ENCODE results near the gene NALCN. TPM values are rescaled to one million over a fixed set of nuclear protein-coding genes. Genes with fewer than 3 reads are reported as not detected.

NALCN gene
- total and polyA plus RNA-seq, 4 donors, result 0.11 to 0.64 (median 0.37) TPM

DNA sequence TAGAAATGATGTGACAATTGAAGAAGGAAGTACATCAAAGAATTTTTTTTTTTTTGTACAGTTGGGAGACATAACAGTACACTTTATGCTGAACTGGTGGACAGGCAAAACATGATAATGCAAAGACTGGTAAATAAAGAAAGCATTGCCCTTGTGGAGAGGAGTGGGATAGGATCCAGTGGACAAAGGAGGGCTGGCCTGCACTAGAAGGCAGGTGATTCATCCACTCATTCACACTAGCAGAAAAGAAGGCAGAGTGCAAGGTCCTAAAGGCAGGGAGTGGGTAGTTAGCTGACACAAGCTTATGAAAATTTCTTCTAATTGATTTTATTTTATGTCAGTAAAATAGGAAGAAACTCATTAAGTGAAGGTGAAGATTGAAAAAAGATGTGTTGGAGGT is 17.6 kb upstream of the NALCN start:
- Histone ChIP-seq H3K9me3 (ENCODE audit: control insufficient read depth in 4 of 4, insufficient read depth in 3 of 4, low read length in 3 of 4) (no peaks in the 10 kb centered on the region), H3K27me3 (ENCODE audit: control insufficient read depth in 3 of 3, insufficient read depth in 3 of 3, low read length in 2 of 3) (no peaks in the 10 kb centered on the region), H3K4me1 (ENCODE audit: control insufficient read depth in 5 of 5, insufficient read depth in 5 of 5, low read length in 5 of 5) (no peaks in the 10 kb centered on the region), H3K9ac (ENCODE audit: insufficient read depth in 1 of 2, low read length in 2 of 2) (no peak overlapping the region), H3K4me3 (no peak overlapping the region), H3K27ac (ENCODE audit: low read depth in 1 of 2, low read length in 1 of 2) (no peak overlapping the region), H3K36me3 (ENCODE audit: control insufficient read depth in 4 of 4, insufficient read depth in 4 of 4, low read length in 4 of 4) (no peaks in the 10 kb centered on the region)
- TF ChIP-seq, protein P1, sequence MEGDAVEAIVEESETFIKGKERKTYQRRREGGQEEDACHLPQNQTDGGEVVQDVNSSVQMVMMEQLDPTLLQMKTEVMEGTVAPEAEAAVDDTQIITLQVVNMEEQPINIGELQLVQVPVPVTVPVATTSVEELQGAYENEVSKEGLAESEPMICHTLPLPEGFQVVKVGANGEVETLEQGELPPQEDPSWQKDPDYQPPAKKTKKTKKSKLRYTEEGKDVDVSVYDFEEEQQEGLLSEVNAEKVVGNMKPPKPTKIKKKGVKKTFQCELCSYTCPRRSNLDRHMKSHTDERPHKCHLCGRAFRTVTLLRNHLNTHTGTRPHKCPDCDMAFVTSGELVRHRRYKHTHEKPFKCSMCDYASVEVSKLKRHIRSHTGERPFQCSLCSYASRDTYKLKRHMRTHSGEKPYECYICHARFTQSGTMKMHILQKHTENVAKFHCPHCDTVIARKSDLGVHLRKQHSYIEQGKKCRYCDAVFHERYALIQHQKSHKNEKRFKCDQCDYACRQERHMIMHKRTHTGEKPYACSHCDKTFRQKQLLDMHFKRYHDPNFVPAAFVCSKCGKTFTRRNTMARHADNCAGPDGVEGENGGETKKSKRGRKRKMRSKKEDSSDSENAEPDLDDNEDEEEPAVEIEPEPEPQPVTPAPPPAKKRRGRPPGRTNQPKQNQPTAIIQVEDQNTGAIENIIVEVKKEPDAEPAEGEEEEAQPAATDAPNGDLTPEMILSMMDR (IDR thresholded peaks at IDR 0.05; ENCODE audit: control extremely low read depth, extremely low read depth), result no peak
- ATAC-seq (ENCODE audit: insufficient read depth, low FRiP score) (no peak), DNase-seq (no peak)

DNA sequence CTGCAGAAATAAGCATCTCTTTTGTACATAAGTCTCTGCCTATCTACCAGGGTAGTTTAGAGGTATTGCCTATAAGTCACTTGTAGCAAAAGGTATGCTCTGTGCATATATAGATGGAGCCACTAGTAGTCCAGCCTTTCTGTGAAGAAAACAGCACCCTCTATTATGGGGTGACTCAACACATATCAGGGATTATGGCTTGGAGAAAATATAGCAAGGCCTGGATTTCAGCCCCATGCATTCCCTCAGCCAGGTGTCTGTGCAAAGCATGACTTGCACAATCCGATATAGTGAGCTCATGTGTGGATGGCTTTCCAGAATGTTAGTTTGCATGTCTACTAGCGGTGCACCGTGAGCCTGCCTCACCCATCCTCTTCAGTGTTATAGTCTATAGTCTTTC is 13.4 kb upstream of the NALCN start:
- Histone ChIP-seq H3K9ac (ENCODE audit: insufficient read depth in 1 of 2, low read length in 2 of 2) (no peak overlapping the region), H3K27ac (ENCODE audit: low read depth in 1 of 2, low read length in 1 of 2) (no peak overlapping the region), H3K9me3 (ENCODE audit: control insufficient read depth in 4 of 4, insufficient read depth in 3 of 4, low read length in 3 of 4) (no peaks in the 10 kb centered on the region), H3K27me3 (ENCODE audit: control insufficient read depth in 3 of 3, insufficient read depth in 3 of 3, low read length in 2 of 3) (no peaks in the 10 kb centered on the region), H3K4me3 (no peak overlapping the region), H3K4me1 (ENCODE audit: control insufficient read depth in 5 of 5, insufficient read depth in 5 of 5, low read length in 5 of 5) (no peaks in the 10 kb centered on the region), H3K36me3 (ENCODE audit: control insufficient read depth in 4 of 4, insufficient read depth in 4 of 4, low read length in 4 of 4) (no peaks in the 10 kb centered on the region)
- TF ChIP-seq, protein P1 (IDR thresholded peaks at IDR 0.05; ENCODE audit: control extremely low read depth, extremely low read depth), result no peak
- no peak for ATAC-seq (ENCODE audit: insufficient read depth, low FRiP score)
- no peak for DNase-seq
- 88 to 92% methylated on average over 3 of the region's 3 CpGs for WGBS, 2 donors

DNA sequence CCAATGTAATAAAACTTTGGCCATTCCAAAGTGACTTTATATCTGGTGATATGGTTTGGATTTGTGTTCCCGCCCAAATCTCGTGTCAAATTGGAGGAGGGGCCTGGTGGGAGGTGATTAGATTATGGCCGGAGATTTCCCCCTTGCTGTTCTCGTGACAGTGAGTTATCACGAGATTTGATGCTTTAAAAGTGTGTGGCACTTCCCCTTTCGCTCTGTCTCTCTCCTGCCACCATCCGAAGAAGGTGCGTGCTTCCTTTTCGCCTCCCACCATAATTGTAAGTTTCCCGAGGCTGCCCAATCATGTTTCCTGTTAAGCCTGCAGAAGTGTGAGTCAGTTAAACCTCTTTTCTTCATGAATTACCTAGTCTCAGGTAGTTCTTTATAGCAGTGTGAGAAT is 9.3 kb upstream of the NALCN start:
- Histone ChIP-seq H3K4me1 (ENCODE audit: control insufficient read depth in 5 of 5, insufficient read depth in 5 of 5, low read length in 5 of 5) (no peaks in the 10 kb centered on the region), H3K27ac (ENCODE audit: low read depth in 1 of 2, low read length in 1 of 2) (no peak overlapping the region), H3K9ac (ENCODE audit: insufficient read depth in 1 of 2, low read length in 2 of 2) (no peak overlapping the region), H3K36me3 (ENCODE audit: control insufficient read depth in 4 of 4, insufficient read depth in 4 of 4, low read length in 4 of 4) (no peaks in the 10 kb centered on the region), H3K9me3 (ENCODE audit: control insufficient read depth in 4 of 4, insufficient read depth in 3 of 4, low read length in 3 of 4) (no peaks in the 10 kb centered on the region), H3K4me3 (no peak overlapping the region), H3K27me3 (ENCODE audit: control insufficient read depth in 3 of 3, insufficient read depth in 3 of 3, low read length in 2 of 3) (no peaks in the 10 kb centered on the region)
- DNase-seq (no peak), ATAC-seq (ENCODE audit: insufficient read depth, low FRiP score) (no peak)
- TF ChIP-seq, protein P1 (IDR thresholded peaks at IDR 0.05; ENCODE audit: control extremely low read depth, extremely low read depth), result no peak
- 65 to 79% methylated on average over 10 of the region's 10 CpGs for WGBS, 2 donors

DNA sequence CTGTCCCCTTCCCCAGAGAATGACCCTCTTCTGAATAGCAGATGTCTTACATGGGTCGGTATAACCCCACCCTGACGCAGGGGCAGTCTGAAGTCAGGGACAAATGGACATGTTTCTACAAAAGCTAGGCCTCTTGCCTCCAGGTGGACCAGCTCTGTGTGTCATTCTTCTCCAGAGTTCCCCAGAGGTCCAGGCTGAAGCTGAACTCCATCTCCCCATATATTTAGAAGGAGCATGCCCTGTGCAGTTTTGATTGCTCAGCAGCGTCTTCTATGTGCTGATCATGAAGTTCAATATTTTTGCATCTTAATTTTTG is 8.8 kb upstream of the NALCN start:
- TF ChIP-seq, protein P1 (IDR thresholded peaks at IDR 0.05; ENCODE audit: control extremely low read depth, extremely low read depth), result no peak
- ATAC-seq (ENCODE audit: insufficient read depth, low FRiP score), result no peak
- WGBS, 2 donors, result 89 to 92% methylated on average over 3 of the region's 3 CpGs

More for the DNA sequence above, 8.8 kb upstream of the NALCN start:
- no peak for DNase-seq
- Histone ChIP-seq H3K27me3 (ENCODE audit: control insufficient read depth in 3 of 3, insufficient read depth in 3 of 3, low read length in 2 of 3) (no peaks in the 10 kb centered on the region), H3K4me1 (ENCODE audit: control insufficient read depth in 5 of 5, insufficient read depth in 5 of 5, low read length in 5 of 5) (no peaks in the 10 kb centered on the region), H3K9me3 (ENCODE audit: control insufficient read depth in 4 of 4, insufficient read depth in 3 of 4, low read length in 3 of 4) (no peaks in the 10 kb centered on the region), H3K36me3 (ENCODE audit: control insufficient read depth in 4 of 4, insufficient read depth in 4 of 4, low read length in 4 of 4) (no peaks in the 10 kb centered on the region), H3K27ac (ENCODE audit: low read depth in 1 of 2, low read length in 1 of 2) (no peak overlapping the region), H3K9ac (ENCODE audit: insufficient read depth in 1 of 2, low read length in 2 of 2) (no peak overlapping the region), H3K4me3 (no peak overlapping the region)

Measured in lung (tissue), 12 donors.